H9 (cell line): ENCODE data around the gene MTHFD1L. TPM values are rescaled to one million over a fixed set of nuclear protein-coding genes. Genes with fewer than 3 reads are reported as not detected.

ENCODE experiments used
- DNase-seq: peaks from one replicate; pipeline ENCODE4 v3.0.0-alpha.2; 2017
- H2AFZ ChIP-seq: one replicate; pipeline ENCODE4 v1.6.1; 2013; ENCODE audit warnings: mild to moderate bottlenecking, low read length, control low read depth, moderate library complexity
- H2AK5ac ChIP-seq: 2 replicates; pipeline ENCODE4 v1.6.1; 2013; ENCODE audit warnings: low read length, control low read depth, mixed read lengths; ENCODE audit not compliant: insufficient read length
- H2BK120ac ChIP-seq: one replicate; pipeline ENCODE4 v1.6.1; 2013; ENCODE audit warnings: low read depth, mild to moderate bottlenecking, low read length, control low read depth, inconsistent platforms; ENCODE audit not compliant: poor library complexity, severe bottlenecking
- H2BK12ac ChIP-seq: 2 replicates; pipeline ENCODE4 v1.6.1; 2013; ENCODE audit warnings: low read length, control low read depth, mixed read lengths, low read depth; ENCODE audit not compliant: insufficient read length
- H2BK15ac ChIP-seq: 2 replicates; pipeline ENCODE4 v1.6.1; 2013; ENCODE audit warnings: low read depth, low read length, control low read depth
- H2BK20ac ChIP-seq: one replicate; pipeline ENCODE4 v1.6.1; 2013; ENCODE audit warnings: low read depth, mild to moderate bottlenecking, low read length, control low read depth, inconsistent platforms; ENCODE audit not compliant: poor library complexity, severe bottlenecking
- H2BK5ac ChIP-seq: 2 replicates; pipeline ENCODE4 v1.6.1; 2013; ENCODE audit warnings: low read length, control low read depth, mixed read lengths; ENCODE audit not compliant: insufficient read length
- H3K14ac ChIP-seq: 2 replicates; pipeline ENCODE4 v1.6.1; 2013; ENCODE audit warnings: low read length, control low read depth; ENCODE audit not compliant: insufficient read depth
- H3K18ac ChIP-seq: 2 replicates; pipeline ENCODE4 v1.6.1; 2013; ENCODE audit warnings: low read depth, mild to moderate bottlenecking, mixed read lengths, low read length, control low read depth; ENCODE audit not compliant: insufficient read length
- H3K23ac ChIP-seq: 2 replicates; pipeline ENCODE4 v1.6.1; 2013; ENCODE audit warnings: low read length, control low read depth, mixed read lengths, low read depth; ENCODE audit not compliant: insufficient read length
- H3K23me2 ChIP-seq: 2 replicates; pipeline ENCODE4 v1.6.1; 2013; ENCODE audit warnings: low read depth, mild to moderate bottlenecking, mixed read lengths, low read length, control low read depth; ENCODE audit not compliant: insufficient read length, poor library complexity, severe bottlenecking
- H3K27ac ChIP-seq: 2 replicates; pipeline ENCODE4 v1.5.1; 2013; ENCODE audit warnings: low read length, control low read depth, mixed read lengths, low read depth; ENCODE audit not compliant: insufficient read length
- H3K27me3 ChIP-seq: 2 replicates; pipeline ENCODE4 v1.6.1; 2013; ENCODE audit warnings: low read length, control low read depth, inconsistent platforms; ENCODE audit not compliant: insufficient read depth
- H3K4ac ChIP-seq: 2 replicates; pipeline ENCODE4 v1.6.1; 2013; ENCODE audit warnings: low read depth, mild to moderate bottlenecking, control low read depth, inconsistent platforms, low read length, moderate library complexity
- H3K4me1 ChIP-seq: 2 replicates; pipeline ENCODE4 v1.6.1; 2013; ENCODE audit warnings: low read length, control low read depth, inconsistent platforms; ENCODE audit not compliant: insufficient read depth
- H3K4me2 ChIP-seq: 2 replicates; pipeline ENCODE4 v1.6.1; 2013; ENCODE audit warnings: low read length, control low read depth, mixed read lengths; ENCODE audit not compliant: insufficient read length, insufficient read depth
- H3K56ac ChIP-seq: 2 replicates; pipeline ENCODE4 v1.6.1; 2013; ENCODE audit warnings: low read depth, mild to moderate bottlenecking, mixed read lengths, low read length, control low read depth; ENCODE audit not compliant: insufficient read length
- H3K79me1 ChIP-seq: 2 replicates; pipeline ENCODE4 v1.6.1; 2013; ENCODE audit warnings: low read depth, mild to moderate bottlenecking, moderate library complexity, low read length, control low read depth, inconsistent platforms; ENCODE audit not compliant: insufficient read depth, poor library complexity, severe bottlenecking
- H3K79me2 ChIP-seq: 2 replicates; pipeline ENCODE4 v1.6.1; 2013; ENCODE audit warnings: low read length, control low read depth, inconsistent platforms; ENCODE audit not compliant: insufficient read depth
- H3K9ac ChIP-seq: 2 replicates; pipeline ENCODE4 v1.6.1; 2013; ENCODE audit warnings: low read length, control low read depth, mixed read lengths; ENCODE audit not compliant: insufficient read length; ENCODE audit errors: extremely low read depth
- H3K9me3 ChIP-seq: one replicate; pipeline ENCODE4 v1.6.1; 2013; ENCODE audit warnings: low read depth, low read length, inconsistent platforms; ENCODE audit not compliant: control insufficient read depth
- H3T11ph ChIP-seq: one replicate; pipeline ENCODE4 v1.6.1; 2013; ENCODE audit warnings: mild to moderate bottlenecking, low read length, control low read depth, inconsistent platforms
- H4K20me1 ChIP-seq: one replicate; pipeline ENCODE4 v1.6.1; 2013; ENCODE audit not compliant: control insufficient read depth, insufficient read length, insufficient read depth
- H4K5ac ChIP-seq: 2 replicates; pipeline ENCODE4 v1.6.1; 2013; ENCODE audit warnings: low read depth, mild to moderate bottlenecking, mixed read lengths, low read length, control low read depth; ENCODE audit not compliant: insufficient read length
- H4K8ac ChIP-seq: replicated peaks from 2 replicates; pipeline ENCODE4 v1.6.1; 2013; ENCODE audit warnings: low read length, control low read depth, mixed read lengths, low read depth; ENCODE audit not compliant: insufficient read length
- H4K91ac ChIP-seq: 2 replicates; pipeline ENCODE4 v1.6.1; 2013; ENCODE audit warnings: low read depth, mild to moderate bottlenecking, moderate library complexity, mixed read lengths, low read length, control low read depth; ENCODE audit not compliant: insufficient read length
- H3K27ac Mint-ChIP-seq, 3 experiments: 2 replicates in 2 of 3; 3 replicates in 1 of 3; pipeline ENCODE4 v1.8.0; 2020 to 2021; ENCODE audit warnings: mixed read lengths in 3 of 3, mild to moderate bottlenecking in 1 of 3, moderate library complexity in 1 of 3
- H3K27me3 Mint-ChIP-seq: 2 replicates; pipeline ENCODE4 v1.8.0; 2021; ENCODE audit warnings: low read depth, mild to moderate bottlenecking, moderate library complexity, mixed read lengths
- H3K36me3 Mint-ChIP-seq, 3 experiments: 2 replicates in 2 of 3; 3 replicates in 1 of 3; pipeline ENCODE4 v1.8.0; 2020 to 2021; ENCODE audit warnings: low read depth in 3 of 3, mixed read lengths in 3 of 3; ENCODE audit not compliant: insufficient read depth in 1 of 3
- H3K4me1 Mint-ChIP-seq, 2 experiments: 2 replicates each; pipeline ENCODE4 v1.8.0; 2020; ENCODE audit warnings: mixed read lengths in 2 of 2
- H3K4me3 Mint-ChIP-seq, 2 experiments: 2 replicates in 1 of 2; 3 replicates in 1 of 2; pipeline ENCODE4 v1.8.0; 2020 to 2021; ENCODE audit warnings: mild to moderate bottlenecking in 2 of 2, mixed read lengths in 2 of 2, moderate library complexity in 1 of 2
- H3K9me3 Mint-ChIP-seq, 2 experiments: 2 replicates in 1 of 2; 3 replicates in 1 of 2; pipeline ENCODE4 v1.8.0; 2020; ENCODE audit warnings: mild to moderate bottlenecking in 2 of 2, mixed read lengths in 2 of 2, moderate library complexity in 1 of 2
- CTCF ChIP-seq: fragments of 200-600 bp; sonication (generic); conservative IDR thresholded peaks from 3 replicates; pipeline ENCODE4 v1.8.0; 2021; ENCODE audit warnings: antibody characterized with exemption, mild to moderate bottlenecking
- WGBS: extraction: QIAGEN DNeasy Blood & Tissue Kit; methylation state at CpG from one replicate; pipeline ENCODE4 v1.1.7; 2013; ENCODE audit warnings: missing lambda C conversion rate, low lambda C conversion rate, mixed read lengths; ENCODE audit not compliant: insufficient read length; ENCODE audit errors: extremely low coverage; 5-methylcytosine and 5-hydroxymethylcytosine counted together
- total RNA-seq: library from RNA; stranded (reverse); gene quantifications from 2 replicates; pipeline ENCODE4 v1.2.1, GENCODE V29; 2021

MTHFD1L gene
- total RNA-seq, 1 experiment from 2014 or later = 90.2 TPM

- Mint-ChIP-seq H3K4me3 (no peak overlapping the region), H3K36me3 (peaks cover 11 to 59% (median 22%) of the 10 kb centered on the region in 3 experiments; a peak in 6 of 7 replicates), H3K27me3 (no peaks in the 10 kb centered on the region), H3K27ac (no peak overlapping the region), H3K9me3 (no peaks in the 10 kb centered on the region), H3K4me1 (no peaks in the 10 kb centered on the region; a peak in 1 of 4 replicates)
- Histone ChIP-seq H3K14ac (no peak overlapping the region), H4K5ac (no peak overlapping the region), H2BK120ac (no peak overlapping the region), H3K9ac (no peak overlapping the region), H2BK20ac (no peak overlapping the region), H3K27me3 (no peaks in the 10 kb centered on the region), H2BK15ac (no peak overlapping the region), H4K8ac (no peak overlapping the region), H2AK5ac (no peak overlapping the region), H3K79me2 (no peaks in the 10 kb centered on the region), H3K27ac (no peak overlapping the region), H2BK12ac (no peak overlapping the region), H2AFZ (no peak overlapping the region), H3K9me3 (no peaks in the 10 kb centered on the region), H3T11ph (no peak overlapping the region), H3K18ac (no peak overlapping the region), H2BK5ac (no peak overlapping the region), H3K4me2 (no peak overlapping the region), H3K56ac (no peak overlapping the region), H4K91ac (no peak overlapping the region), H3K4me1 (no peaks in the 10 kb centered on the region), H3K23ac (no peak overlapping the region), H3K79me1 (no peaks in the 10 kb centered on the region), H3K4ac (no peak overlapping the region), H4K20me1 (no peaks in the 10 kb centered on the region), H3K23me2 (no peaks in the 10 kb centered on the region)
- WGBS = no CpG with 5 or more reads among the region's 2 CpGs
- TF ChIP-seq CTCF = no peak
- no peak for DNase-seq
These were observed 111.8 kb downstream of the MTHFD1L start for GRCh38 chr6:150977281-150977680.
